HG03378 (cell line): ENCODE data around the gene NLK.
"Not testable (repeated sequence)": the region's sequence is repeated elsewhere in the genome, so short reads cannot be mapped to it uniquely, and the experiment has no call there.

Experiments
- ATAC-seq: cut with Tn5 transposase; IDR thresholded peaks from one replicate; pipeline ENCODE4 v1.9.1; 2021; ENCODE audit warnings: mild to moderate bottlenecking, moderate library complexity; ENCODE audit not compliant: unreplicated experiment

The NLK gene

GRCh38 chr17:28145348-28145747 lies 102.9 kb downstream of the NLK start:
- ATAC-seq = no peak

GRCh38 chr17:28147017-28147416 lies 104.5 kb downstream of the NLK start:
- no peak for ATAC-seq

- ATAC-seq = no peak
These were observed 108.5 kb downstream of the NLK start for GRCh38 chr17:28151001-28151400.

- ATAC-seq = no peak
These were observed 111.7 kb downstream of the NLK start for GRCh38 chr17:28154214-28154613.

GRCh38 chr17:28155405-28155804 lies 112.9 kb downstream of the NLK start:
- not testable (repeated sequence) for ATAC-seq

GRCh38 chr17:28159004-28159403 lies 116.5 kb downstream of the NLK start:
- no peak for ATAC-seq

- ATAC-seq = no peak
These were observed 117.4 kb downstream of the NLK start for GRCh38 chr17:28159924-28160323.

- no peak for ATAC-seq
These were observed 118.1 kb downstream of the NLK start for GRCh38 chr17:28160610-28161009.

- ATAC-seq = no peak
These were observed 118.8 kb downstream of the NLK start for GRCh38 chr17:28161311-28161710.

- no peak for ATAC-seq
These were observed 124.0 kb downstream of the NLK start for GRCh38 chr17:28166478-28166877.

GRCh38 chr17:28169621-28170349 lies 127.3 kb downstream of the NLK start:
- no peak for ATAC-seq

- no peak for ATAC-seq
These were observed 128.3 kb downstream of the NLK start for GRCh38 chr17:28170771-28171170.

GRCh38 chr17:28173031-28173561 lies 130.6 kb downstream of the NLK start:
- ATAC-seq = no peak

- no peak for ATAC-seq
These were observed 131.3 kb downstream of the NLK start for GRCh38 chr17:28173801-28174200.

GRCh38 chr17:28174352-28175046 lies 132.0 kb downstream of the NLK start:
- ATAC-seq = no peak

- ATAC-seq = no peak
These were observed 134.9 kb downstream of the NLK start for GRCh38 chr17:28177351-28177750.

GRCh38 chr17:28178800-28179199 lies 136.3 kb downstream of the NLK start:
- no peak for ATAC-seq

GRCh38 chr17:28180449-28180848 lies 138.0 kb downstream of the NLK start:
- ATAC-seq = no peak

GRCh38 chr17:28181568-28181967 lies 139.1 kb downstream of the NLK start:
- ATAC-seq = no peak

GRCh38 chr17:28182559-28182958 lies 140.1 kb downstream of the NLK start:
- ATAC-seq = no peak

- no peak for ATAC-seq
These were observed 143.2 kb downstream of the NLK start for GRCh38 chr17:28185658-28186057.

GRCh38 chr17:28186472-28186871 lies 144.0 kb downstream of the NLK start:
- not testable (repeated sequence) for ATAC-seq
